Progenitor cell of endocrine pancreas (in vitro differentiated cells): ENCODE measurements around the gene ZC3H18. TPM values are rescaled to one million over a fixed set of nuclear protein-coding genes. Genes with fewer than 3 reads are reported as not detected.

ENCODE experiments used
- DNase-seq: peaks from one replicate; pipeline ENCODE4 v3.0.0; 2021; ENCODE audit warnings: low spot score; ENCODE audit not compliant: unreplicated experiment
- H3K27ac Mint-ChIP-seq: 2 replicates; pipeline ENCODE4 v1.8.0; 2021; ENCODE audit warnings: mild to moderate bottlenecking, moderate library complexity, mixed read lengths
- H3K27me3 Mint-ChIP-seq: 2 replicates; pipeline ENCODE4 v1.8.0; 2021; ENCODE audit warnings: mixed read lengths
- H3K36me3 Mint-ChIP-seq: 2 replicates; pipeline ENCODE4 v1.8.0; 2022; ENCODE audit warnings: mixed read lengths; ENCODE audit not compliant: insufficient read depth
- H3K4me1 Mint-ChIP-seq: 2 replicates; pipeline ENCODE4 v1.8.0; 2021; ENCODE audit warnings: low read depth, mixed read lengths
- H3K4me3 Mint-ChIP-seq: 2 replicates; pipeline ENCODE4 v1.8.0; 2021; ENCODE audit warnings: low read depth, mild to moderate bottlenecking, moderate library complexity, mixed read lengths
- H3K9me3 Mint-ChIP-seq: 2 replicates; pipeline ENCODE4 v1.8.0; 2021; ENCODE audit warnings: low read depth, mixed read lengths
- total RNA-seq: library from RNA; stranded (reverse); gene quantifications from 2 replicates; pipeline ENCODE4 v1.2.1, GENCODE V29; 2021
- TF ChIP-seq, protein P1 (sequence below): fragments of 200-600 bp; sonication (generic); IDR thresholded peaks from one replicate; pipeline ENCODE4 v1.5.0; 2021; ENCODE audit warnings: antibody characterized with exemption, mild to moderate bottlenecking; ENCODE audit not compliant: unreplicated experiment

Gene ZC3H18
- total RNA-seq, 1 donor from 2014 or later, result 70.7 TPM

DNA sequence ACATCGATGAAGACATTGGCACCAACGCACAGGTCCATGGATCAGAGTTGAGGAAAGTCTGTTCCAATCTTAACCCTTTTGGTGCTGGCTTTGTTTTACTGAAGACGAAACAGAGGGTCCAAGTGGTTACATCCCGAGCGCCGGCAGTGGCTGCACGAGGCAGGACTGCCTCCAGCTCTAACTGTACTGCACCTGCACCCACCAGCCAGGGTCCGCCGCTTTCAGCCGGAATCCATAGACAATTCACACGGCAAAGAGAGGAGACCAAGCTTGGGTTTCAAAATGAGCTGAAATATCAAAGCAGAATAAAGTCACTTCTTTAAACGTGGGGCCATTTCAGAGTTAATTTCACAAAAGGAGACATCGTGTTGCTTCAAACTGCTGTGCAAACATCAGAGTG lies 21.2 kb upstream of the ZC3H18 start:
- no peak overlapping the region for H3K4me3 Mint-ChIP-seq
- H3K27me3 Mint-ChIP-seq, result peaks cover 55% of the 10 kb centered on the region
- TF ChIP-seq, protein P1, sequence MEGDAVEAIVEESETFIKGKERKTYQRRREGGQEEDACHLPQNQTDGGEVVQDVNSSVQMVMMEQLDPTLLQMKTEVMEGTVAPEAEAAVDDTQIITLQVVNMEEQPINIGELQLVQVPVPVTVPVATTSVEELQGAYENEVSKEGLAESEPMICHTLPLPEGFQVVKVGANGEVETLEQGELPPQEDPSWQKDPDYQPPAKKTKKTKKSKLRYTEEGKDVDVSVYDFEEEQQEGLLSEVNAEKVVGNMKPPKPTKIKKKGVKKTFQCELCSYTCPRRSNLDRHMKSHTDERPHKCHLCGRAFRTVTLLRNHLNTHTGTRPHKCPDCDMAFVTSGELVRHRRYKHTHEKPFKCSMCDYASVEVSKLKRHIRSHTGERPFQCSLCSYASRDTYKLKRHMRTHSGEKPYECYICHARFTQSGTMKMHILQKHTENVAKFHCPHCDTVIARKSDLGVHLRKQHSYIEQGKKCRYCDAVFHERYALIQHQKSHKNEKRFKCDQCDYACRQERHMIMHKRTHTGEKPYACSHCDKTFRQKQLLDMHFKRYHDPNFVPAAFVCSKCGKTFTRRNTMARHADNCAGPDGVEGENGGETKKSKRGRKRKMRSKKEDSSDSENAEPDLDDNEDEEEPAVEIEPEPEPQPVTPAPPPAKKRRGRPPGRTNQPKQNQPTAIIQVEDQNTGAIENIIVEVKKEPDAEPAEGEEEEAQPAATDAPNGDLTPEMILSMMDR, result no peak
- peaks cover 4% of the 10 kb centered on the region for H3K4me1 Mint-ChIP-seq
- H3K27ac Mint-ChIP-seq, result no peak overlapping the region
- DNase-seq, result no peak
- no peaks in the 10 kb centered on the region for H3K36me3 Mint-ChIP-seq
- H3K9me3 Mint-ChIP-seq, result no peaks in the 10 kb centered on the region

DNA sequence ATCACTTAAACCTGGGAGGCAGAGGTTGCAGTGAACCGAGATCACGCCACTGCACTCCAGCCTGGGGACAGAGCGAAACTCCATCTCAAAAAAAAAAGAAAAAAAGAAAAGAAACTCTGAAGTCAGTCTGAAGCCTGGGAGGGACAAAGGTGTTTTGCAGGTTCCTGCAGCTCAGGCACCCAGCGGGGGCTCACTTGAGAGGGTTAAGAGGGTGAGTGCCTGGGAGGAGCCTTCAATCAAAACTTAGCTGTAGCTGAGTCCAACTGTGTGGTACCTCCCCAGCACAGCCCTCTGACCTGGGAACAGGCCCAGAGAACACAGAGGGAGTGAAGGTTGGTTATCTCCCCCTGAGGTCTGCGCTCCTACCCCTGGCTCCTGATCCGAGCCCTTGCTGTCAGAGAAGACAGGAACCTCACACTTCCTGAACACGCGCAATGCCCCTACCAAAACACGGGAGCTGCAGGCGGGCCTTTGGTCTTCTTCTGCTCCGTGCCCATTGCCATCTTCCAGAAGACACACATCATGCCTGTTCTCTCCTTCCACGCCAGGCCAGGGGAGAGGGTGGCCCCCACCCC lies 20.4 kb upstream of the ZC3H18 start:
- peaks cover 59% of the 10 kb centered on the region for H3K27me3 Mint-ChIP-seq
- TF ChIP-seq, protein P1, result no peak
- DNase-seq, result no peak
- H3K27ac Mint-ChIP-seq, result no peak overlapping the region
- H3K9me3 Mint-ChIP-seq, result no peaks in the 10 kb centered on the region
- no peak overlapping the region for H3K4me3 Mint-ChIP-seq
- H3K4me1 Mint-ChIP-seq, result peaks cover 4% of the 10 kb centered on the region
- H3K36me3 Mint-ChIP-seq, result no peaks in the 10 kb centered on the region

DNA sequence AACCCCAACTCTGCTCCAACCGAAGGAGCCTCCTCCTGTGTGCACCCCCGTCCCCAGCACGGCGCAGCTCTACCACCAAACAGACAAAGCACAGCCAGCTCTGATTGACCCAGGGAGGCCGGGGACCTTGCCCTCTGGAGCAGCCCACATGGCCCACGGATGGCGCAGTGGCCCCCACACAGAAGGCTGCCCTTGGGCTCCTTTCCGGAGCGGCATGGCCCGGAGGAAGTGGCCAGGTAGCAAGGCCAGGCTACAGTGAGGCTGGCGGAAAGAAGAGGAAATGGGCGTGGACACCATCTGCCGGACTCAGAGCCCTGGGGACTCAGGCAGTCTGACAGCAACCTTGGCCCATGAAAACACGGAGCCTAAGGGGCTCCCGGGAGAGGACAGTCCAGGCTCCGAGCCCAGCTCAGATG lies 19.9 kb upstream of the ZC3H18 start:
- Mint-ChIP-seq H3K36me3 (no peaks in the 10 kb centered on the region), H3K9me3 (no peaks in the 10 kb centered on the region), H3K4me1 (peaks cover 4% of the 10 kb centered on the region), H3K4me3 (no peak overlapping the region), H3K27ac (no peak overlapping the region), H3K27me3 (peaks cover 59% of the 10 kb centered on the region)
- TF ChIP-seq, protein P1, result no peak
- no peak for DNase-seq

DNA sequence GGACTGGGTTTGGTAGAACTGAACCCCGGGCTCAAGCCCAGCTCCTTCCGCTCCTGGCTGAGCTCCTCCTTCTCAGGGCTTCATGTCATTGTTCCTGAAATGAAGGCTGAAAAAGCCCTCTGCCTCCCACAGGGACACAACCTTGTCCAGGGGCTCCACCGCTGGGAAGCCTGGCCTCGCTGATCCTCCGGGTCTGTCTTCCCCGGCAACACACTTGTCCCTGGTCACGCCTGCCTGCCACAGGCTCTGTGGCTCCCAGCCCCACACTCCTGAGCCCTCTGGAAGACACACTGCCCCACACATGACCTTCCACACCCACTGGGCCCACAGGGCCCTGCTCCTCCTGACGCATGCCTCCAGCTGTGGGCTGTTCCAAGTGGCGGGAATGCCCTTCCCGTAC lies 18.0 kb upstream of the ZC3H18 start:
- Mint-ChIP-seq H3K9me3 (no peaks in the 10 kb centered on the region), H3K4me3 (no peak overlapping the region), H3K4me1 (peaks cover 4% of the 10 kb centered on the region), H3K27me3 (peaks cover 55% of the 10 kb centered on the region), H3K36me3 (no peaks in the 10 kb centered on the region), H3K27ac (no peak overlapping the region)
- no peak for DNase-seq
- TF ChIP-seq, protein P1, result no peak

DNA sequence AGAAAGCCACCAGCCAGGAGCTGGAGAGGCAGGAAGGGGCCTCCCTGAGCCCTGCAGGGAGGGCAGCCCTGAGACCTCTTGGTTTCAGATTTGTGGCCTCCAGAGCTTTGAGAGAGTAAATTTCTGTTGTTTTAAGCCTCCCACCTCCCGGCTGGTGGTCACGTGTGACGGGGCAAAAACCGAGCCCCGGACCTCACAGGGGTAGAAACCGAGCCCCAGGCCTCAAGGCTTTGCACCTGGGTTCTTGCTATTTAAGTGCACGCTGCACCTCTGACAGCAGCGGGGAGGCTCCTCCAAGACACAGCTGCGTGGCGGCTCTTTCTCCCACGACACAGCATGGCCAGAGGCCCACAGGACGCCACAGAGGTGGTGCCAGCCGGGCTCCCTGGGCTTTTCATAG lies 17.4 kb upstream of the ZC3H18 start:
- H3K9me3 Mint-ChIP-seq, result no peaks in the 10 kb centered on the region
- H3K4me3 Mint-ChIP-seq, result no peak overlapping the region
- no peak for DNase-seq
- TF ChIP-seq, protein P1, result no peak
- H3K36me3 Mint-ChIP-seq, result no peaks in the 10 kb centered on the region
- peaks cover 4% of the 10 kb centered on the region for H3K4me1 Mint-ChIP-seq
- peaks cover 59% of the 10 kb centered on the region for H3K27me3 Mint-ChIP-seq
- H3K27ac Mint-ChIP-seq, result no peak overlapping the region
